ENCODE measurements around the gene INSRR.

Gene INSRR

DNA sequence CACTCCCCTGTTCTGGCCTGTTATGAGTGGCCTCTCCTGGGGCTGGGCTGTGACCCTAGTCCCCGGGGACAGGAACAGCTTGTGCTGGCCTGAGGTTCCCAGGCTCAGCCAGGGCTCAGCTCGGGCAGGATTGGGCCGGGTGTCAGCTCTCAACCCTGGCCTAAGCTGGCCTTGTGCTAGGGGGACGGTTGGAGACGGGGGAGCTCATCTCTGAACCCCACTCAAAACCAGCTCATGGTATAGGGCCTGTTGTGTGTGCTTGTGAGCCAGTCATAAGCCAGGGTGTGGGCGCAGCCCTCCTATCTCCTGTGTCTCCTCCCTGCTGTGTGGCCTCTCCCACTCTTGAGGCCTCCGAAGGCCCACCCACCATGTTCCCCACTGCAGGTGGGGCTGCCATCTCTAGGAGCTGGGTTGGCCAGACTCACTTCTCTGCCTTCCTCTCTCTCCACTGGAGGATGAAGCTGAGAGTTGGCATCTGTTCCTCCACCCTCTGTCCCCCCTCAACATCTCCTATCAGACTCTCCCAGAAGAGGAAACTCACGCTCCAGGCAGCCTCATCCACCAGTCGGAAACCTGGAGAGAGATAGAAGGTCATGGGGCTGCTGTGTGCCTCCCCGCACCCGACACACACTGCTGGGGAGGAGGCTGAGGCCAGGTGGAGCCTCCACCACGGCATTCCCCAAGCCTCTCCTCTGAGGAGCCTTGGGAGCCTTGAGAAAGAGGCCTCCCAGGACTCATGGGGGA is 36.0 kb upstream of the INSRR start:
- FAIRE-seq (no peak), DNase-seq (ENCODE audit: low spot score) (no peak)

GRCh38 chr1:156894001-156894400 is 35.1 kb upstream of the INSRR start:
- FAIRE-seq (no peak), DNase-seq (ENCODE audit: low spot score) (no peak)

GRCh38 chr1:156893048-156893953 is 34.4 kb upstream of the INSRR start, which contains the start of gene PEAR1:
Gene PEAR1, plus strand, starts transcription at chr1:156893718. Its CDS starts 10,209 bp downstream, at chr1:156903927.
- no peak for DNase-seq (ENCODE audit: low spot score)
- FAIRE-seq = no peak

- DNase-seq (ENCODE audit: low spot score) = peak; percentile 63
- FAIRE-seq = no peak
Observed at GRCh38 chr1:156892190-156893047, 33.5 kb upstream of the INSRR start.

- no peak for FAIRE-seq
- peak; percentile 70 for DNase-seq (ENCODE audit: low spot score)
Observed at GRCh38 chr1:156889802-156890580, 31.1 kb upstream of the INSRR start.

DNA sequence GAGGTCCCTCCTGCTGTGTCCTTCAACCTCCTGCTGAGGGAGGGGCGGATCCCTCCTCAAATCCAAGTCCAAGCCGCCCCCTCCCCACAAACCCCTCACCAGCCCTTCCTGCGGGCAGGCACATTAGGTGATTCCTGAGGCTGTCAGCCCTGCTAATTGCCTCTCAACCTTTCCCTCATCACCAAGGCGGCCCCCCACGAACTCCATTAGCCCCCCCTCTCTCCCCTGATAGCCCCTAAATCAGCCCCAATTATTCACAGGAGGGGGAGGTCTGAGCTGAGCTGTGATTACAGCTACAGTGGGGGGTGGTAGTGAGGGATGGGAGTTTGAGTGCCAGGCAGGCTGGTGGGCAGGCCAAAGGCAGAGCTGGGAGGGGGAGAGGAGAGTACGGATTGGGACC is 28.8 kb upstream of the INSRR start:
- DNase-seq (ENCODE audit: low spot score) (no peak), FAIRE-seq (no peak)

- DNase-seq (ENCODE audit: low spot score) = no peak
- no peak for FAIRE-seq
Observed at GRCh38 chr1:156887317-156887716, 28.4 kb upstream of the INSRR start.

DNA sequence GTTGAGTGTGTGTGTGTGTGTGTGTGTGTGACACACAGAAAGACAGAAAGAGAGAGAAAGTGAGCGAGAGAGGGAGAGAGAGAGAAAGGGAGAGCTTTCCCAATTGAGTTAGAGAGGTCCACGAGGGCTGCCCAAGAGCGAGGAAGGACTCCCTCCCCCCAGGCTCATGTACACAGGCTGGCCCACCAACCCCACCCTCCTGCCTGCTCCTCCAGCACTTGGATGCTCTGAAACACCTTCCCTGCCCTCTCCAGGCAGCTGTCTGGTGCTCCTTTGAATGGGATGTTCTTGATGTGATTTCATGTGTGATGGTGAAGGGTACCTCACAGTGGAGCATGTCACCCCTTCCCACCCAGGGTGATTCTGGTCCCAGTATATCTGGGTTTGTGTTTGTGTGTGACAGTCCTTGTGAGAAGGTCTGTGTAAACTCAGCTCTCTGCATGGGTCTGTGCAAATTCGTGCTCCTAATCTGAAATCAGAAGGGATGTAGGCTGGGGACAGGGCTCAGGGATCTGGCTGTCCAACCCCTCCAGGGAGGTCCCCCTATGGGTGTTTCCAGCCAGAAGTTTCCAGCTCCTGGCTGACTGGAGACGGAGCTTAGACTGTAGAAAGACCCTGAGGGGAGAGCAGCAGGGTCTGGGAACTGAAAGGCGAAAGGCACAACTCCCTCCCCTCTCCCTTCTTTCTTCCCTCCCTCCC is 27.8 kb upstream of the INSRR start:
- FAIRE-seq = no peak

GRCh38 chr1:156885880-156886355 is 27.0 kb upstream of the INSRR start:
- no peak for FAIRE-seq
- DNase-seq (ENCODE audit: low spot score) = no peak

More for the DNA sequence above, 27.8 kb upstream of the INSRR start:
- no peak for DNase-seq (ENCODE audit: low spot score)

DNA sequence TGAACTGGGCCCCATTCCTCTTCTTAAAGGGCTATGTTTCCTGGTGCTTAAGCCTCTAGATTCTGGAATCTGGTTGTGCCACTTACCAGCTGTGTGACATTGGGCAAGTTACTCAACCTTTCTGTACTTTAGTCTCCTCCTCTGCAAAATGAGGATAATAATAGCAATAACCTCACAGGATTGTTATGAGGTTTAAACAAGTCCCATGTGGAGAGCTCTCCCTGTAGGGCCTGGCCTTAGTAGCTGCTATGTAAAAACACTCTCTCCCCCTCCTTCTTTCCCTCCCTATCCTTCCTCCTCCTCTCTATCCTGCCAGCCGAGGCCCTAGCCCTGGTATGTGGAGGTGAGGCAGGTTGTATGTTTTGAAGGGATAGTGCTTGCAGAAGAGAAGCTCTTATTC is 26.4 kb upstream of the INSRR start:
- no peak for FAIRE-seq

DNA sequence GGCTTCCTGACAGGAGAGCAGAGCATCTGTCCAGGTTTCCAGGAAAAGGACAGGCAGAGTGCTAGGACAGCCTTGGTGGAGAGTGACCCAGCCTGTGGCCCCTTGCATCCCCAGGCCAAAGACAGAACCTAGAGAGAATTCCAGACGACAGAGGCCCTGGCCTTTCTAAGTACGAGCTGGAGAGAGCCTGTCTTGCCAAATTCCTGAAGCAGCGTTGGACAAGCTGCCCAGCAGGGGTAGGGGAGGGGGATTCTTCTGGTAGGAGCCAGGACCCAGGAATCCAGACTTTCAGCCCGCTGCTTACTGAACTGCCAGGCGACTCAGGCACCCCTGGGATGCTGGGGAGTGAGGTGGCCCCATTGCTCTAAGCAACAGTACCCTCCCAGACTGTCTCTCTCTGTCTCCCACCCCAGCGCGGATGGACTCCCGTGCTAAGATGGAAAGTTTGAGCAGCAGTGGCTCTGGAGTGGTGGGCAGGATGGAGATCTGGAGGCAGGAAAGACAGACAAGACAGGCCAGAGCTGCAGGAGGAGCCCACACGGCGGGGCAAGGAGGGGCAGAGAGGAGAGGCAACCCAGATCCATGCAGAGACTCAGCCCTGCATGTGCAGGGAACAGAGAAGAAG is 25.8 kb upstream of the INSRR start:
- no peak for FAIRE-seq
- no peak for DNase-seq (ENCODE audit: low spot score)

More for the DNA sequence above, 26.4 kb upstream of the INSRR start:
- no peak for DNase-seq (ENCODE audit: low spot score)

DNA sequence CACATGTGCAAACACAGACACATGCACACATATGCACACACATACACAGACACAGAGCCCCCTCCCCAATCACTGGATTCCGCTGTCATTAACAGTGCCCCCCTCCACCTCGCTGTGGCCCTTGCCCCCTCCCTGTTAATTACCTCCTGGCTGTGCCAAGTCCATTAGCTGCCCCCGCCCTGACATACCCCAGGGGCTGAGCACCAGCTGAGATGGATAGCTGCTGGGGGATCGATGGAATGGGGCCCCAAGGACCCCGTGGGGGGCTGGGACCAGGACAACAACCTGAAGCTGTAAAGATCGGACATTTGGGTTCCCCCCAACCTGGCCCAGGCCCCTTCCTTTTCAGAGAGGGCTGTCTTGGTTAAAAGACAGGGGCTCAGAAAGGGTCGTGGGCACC is 25.0 kb upstream of the INSRR start:
- DNase-seq (ENCODE audit: low spot score) (no peak), FAIRE-seq (no peak)

- no peak for DNase-seq (ENCODE audit: low spot score)
- no peak for FAIRE-seq
Observed at GRCh38 chr1:156882543-156882942, 23.6 kb upstream of the INSRR start.

- FAIRE-seq (no peak), DNase-seq (ENCODE audit: low spot score) (no peak)
Observed at GRCh38 chr1:156881663-156882062, 22.7 kb upstream of the INSRR start.

DNA sequence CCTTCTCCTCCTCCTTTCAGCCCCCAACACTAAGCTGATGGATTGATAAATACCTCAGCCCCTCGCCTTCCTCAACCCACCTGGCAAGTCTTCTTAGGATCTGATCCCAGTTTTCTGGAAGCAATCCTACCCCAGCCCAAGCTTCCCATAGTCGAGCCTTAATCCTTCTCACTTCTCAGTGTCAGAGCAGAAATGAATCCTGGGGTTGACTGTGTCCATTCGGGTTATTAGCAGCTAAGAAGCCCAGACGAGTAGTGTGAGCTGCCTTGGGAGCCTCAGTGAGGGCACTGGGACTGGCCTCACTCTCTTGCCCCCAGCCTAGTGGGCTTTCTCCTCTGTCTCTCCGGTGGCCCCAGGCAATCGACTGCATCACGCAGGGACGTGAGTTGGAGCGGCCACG is 22.2 kb upstream of the INSRR start:
- DNase-seq (ENCODE audit: low spot score) (no peak), FAIRE-seq (no peak)

DNA sequence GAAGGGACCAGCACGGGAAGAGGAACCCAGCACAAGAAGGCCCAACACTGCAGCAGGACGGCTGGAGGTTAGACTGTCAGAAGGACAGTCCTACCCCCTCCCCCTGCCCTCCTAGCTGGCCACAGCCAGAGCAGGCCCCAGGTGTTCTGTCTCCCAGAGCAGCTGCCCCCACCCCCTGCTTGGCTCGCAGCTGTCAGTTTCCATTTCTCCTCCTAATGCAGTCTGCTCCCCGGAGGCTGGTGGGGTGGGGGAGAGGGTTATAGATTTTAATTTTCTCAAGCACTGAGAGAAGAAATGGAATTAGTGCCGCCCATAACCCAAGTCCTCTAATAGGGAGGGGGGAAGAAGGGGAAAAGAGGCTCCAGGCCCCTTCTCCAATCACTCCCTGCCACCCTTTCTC is 21.6 kb upstream of the INSRR start:
- FAIRE-seq (no peak), DNase-seq (ENCODE audit: low spot score) (no peak)

DNA sequence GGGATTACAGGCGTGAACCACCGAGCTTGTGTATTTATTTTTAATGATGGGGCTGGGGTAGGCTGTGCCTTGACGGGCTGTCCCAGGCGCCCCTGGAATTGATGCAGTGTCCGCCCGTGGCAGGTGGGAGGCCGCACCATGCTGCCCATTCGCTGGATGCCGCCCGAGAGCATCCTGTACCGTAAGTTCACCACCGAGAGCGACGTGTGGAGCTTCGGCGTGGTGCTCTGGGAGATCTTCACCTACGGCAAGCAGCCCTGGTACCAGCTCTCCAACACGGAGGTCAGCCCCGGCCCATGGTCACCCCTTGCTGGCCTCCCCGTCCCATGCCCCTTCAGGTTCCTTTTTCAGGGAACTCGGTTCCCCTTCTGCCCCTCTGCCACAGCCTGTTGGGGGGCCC is 21.0 kb upstream of the INSRR start:
- FAIRE-seq (no peak), DNase-seq (ENCODE audit: low spot score) (no peak)

GRCh38 chr1:156877433-156878170 is 18.7 kb upstream of the INSRR start:
- DNase-seq (ENCODE audit: low spot score) (no peak), FAIRE-seq (no peak)

GRCh38 chr1:156876281-156876680 is 17.4 kb upstream of the INSRR start:
- DNase-seq (ENCODE audit: low spot score) = no peak
- no peak for FAIRE-seq
